ENCODE data around the gene POLRMT.

POLRMT gene

DNA sequence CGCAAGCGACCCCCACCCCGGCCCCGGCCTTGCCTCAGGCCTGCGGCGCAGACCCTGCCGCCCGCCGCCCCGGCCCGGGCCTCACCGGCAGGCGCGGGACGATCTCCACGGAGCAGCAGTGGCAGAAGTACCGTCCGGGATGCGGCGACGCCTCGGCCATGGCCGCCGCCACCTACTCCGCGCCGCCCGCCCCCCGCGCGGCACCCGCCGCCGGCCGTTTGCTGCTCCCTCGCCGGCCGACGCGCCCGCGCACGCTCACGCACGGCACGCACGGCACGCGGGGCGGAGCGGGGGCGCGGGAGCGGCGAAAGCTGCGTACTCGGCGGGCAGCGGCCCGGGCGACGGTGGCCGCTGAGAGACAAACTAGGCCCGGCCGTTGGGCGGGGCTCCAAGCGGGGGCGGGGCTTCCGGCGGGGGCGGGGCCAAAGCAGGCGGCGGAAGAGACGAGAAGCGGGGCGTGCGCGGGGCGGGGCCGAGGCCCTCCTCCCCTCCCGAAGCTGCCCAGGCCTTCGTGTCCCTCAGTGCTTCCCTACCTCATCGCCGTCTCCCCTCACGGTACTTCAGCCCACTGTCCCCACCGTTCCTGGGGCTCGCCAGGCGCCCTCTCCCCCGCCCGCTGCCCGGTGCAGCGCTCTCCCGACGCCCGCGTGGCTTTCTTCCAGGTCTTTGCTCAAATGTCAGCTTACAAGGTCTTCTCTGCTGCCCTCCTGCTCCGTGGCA is 29.8 kb upstream of the POLRMT start, which contains the start of gene RNF126:
RNF126 (minus strand) TSS at position 253 of the 720 bp plus-strand sequence; CDS start at position 160, 93 bp downstream.
- DNase-seq = peak; percentile 91

DNA sequence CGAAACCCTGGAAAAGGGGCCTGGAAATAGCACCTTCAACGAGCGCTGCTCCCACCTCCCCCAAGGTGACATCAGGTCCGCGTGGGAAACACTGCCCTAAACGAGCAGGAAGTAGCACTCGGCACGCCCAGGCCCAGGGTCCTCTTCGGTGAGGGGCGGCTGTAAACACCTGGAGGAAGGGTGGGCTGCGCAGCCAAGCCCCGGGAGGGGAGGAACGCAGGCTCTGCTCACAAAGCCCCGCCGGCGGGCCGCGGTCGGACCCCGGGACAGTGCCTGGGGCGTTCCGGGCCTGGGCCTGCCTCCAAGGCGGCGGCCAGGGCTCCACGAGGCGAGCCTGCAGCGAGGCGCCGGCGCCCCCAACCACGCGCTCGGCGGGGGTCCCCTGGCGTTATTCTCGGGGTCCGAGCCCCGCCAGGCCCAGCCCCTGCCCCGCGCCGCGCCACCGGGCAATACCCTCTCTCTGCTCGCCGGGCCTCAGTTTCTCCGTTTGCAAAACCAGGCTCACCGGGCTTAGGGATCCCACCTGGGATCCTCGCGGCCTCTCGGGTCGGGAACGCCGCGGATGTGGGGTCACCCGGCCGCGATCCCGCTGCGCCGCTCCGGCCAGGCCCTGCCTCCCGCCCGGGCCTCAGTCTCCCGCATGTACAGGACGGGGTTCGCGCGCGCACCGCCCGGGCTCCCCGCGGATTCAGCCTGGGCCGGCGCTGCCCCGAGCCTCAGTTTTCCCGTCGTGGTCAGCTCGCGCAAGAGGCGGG is 29.0 kb upstream of the POLRMT start:
- no peak for DNase-seq

DNA sequence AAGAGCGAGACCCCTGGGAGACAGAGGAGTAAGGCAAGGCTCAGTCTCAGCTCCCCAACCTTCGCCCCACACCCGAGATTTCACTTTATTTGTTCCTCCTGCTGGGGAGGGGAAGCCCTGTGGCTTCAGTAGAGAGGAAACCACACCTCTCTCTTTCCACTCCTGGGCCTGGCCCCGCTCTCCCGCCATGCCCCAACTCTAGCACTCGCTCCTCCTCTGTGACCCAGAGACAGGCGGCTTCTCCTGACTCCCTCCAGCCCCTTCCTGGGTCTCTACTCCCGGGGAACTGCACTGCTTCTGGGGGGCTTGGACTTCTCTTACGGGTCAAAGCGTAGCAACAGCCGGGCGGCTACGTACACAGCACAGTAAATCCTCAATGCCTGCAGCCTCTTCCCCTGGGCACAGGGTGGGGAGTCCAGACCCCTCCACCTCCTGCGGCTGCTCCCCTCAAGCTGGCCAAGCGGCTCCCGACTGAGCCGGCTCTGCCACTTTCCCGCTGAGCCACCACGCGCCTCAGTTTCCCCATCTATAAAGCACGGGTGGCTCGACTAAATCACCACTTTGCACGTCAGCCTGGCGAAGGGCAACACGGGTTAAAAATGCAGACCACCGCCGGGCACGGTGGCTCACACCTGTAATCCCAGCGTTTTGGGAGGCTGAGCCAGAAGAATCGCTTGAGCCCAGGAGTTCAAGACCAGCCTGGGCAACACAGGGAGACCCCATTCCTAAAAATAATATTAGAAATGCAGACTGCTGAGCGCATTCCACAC is 28.3 kb upstream of the POLRMT start:
- no peak for DNase-seq

DNA sequence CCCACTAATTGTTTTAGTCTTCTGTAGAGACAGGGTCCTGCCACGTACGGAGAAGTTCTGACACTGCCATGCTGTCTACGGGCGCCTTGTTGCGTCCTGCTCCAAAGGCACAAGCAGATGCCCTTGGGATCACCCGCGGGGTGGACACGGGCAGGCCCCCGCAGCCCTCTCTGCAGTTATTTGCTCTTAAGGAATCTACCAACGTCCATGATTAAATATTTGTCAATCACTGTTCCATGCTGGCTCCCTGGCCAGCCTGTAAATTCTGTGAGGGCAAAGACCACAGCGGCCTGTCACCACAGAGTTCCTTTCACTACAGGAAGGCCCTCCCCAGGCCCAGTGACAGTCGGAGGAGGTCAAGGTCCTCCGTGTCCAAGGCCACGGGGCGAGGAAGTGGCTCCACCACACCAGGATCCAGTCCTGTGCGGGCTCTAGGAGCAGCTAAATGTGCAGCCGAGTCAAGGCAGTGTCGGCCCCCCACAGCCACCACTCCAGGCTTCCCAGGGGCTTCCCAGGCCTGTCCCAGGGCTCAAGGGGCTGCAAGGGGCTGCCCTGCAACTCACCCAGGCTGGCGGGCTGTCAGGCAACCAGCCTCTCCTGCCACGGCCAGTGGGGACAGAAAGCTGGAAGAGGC is 27.6 kb upstream of the POLRMT start:
- no peak for DNase-seq

DNA sequence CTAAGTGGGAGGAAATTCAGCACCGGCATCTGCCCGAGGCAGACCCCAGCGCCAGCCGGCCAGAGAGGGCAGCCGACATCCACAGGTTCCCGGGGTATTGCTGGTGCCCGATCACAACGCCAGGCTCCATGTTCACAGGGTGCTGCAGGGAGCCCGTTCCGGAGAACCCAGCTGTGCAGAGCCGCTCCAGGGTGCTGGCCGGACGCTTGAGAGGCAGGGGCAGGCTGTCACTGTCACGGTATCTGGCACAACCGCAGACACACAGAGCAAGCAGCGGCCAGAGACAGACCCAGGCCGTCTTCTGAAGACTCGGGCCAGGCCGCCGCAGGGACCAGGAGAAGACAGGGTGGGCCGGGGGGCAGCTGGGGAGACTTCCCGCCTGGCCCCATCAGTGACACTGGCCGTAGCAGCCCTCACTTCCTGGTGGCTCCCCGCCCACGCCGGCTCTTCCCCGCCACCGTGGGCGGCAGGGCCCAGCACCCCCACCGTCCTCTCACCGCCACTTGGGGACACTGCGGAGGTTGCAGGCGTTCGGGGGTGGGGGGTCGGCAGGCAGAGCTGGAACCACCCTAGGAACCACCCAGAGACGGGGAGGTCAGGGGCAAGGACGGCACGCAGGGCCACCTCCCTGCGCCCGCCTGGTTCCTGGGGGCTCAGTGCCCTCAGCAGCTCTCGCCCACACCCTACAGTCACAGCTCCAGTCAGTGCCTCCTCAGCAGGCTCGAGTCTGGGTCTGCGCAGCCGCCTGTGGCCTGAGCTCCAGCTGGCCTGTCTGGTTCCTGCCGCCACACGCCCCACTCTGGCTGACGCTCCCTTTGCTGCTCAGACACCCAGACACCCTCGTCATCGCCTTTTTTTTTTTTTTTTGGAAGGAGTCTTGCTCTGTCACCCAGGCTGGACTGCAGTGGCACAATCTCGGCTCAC is 25.8 kb upstream of the POLRMT start:
- no peak for DNase-seq

DNA sequence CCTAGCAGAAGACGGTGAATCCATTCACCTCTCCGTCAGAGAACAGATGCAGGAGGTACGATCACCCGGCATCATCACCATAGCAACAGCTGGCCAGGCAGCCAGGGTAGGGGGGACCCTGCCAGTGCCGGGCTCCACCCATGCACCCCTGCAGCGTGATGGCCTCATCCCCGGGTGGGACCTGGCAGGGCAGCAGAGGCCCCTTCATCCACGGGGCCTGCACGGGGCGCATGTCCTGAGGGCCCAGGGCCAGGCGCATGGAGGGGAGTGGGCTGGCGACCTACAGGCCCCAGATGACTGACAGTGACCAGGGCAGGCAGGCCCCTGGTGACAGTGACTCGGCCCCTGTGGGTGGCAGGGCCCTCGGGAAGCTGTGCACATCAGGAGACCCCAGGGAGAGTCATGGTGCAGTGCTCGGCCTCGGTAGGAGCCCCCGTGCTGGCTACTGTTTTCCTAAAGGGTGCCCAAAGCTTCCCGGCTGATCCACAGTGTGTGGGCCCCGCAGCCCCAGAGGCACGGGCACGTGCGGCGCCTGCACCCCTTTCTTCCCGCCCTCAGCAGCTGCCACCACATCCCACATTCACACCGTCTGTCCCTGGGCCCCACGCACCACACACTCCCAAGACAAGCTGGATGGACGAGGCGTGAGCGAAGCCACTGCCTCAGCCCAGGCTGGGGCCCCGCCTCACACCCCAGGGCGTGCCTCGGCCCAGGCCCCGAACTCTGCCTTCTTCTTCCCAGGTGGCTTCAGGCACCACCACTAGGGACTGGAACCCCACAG is 24.9 kb upstream of the POLRMT start:
- no peak for DNase-seq

DNA sequence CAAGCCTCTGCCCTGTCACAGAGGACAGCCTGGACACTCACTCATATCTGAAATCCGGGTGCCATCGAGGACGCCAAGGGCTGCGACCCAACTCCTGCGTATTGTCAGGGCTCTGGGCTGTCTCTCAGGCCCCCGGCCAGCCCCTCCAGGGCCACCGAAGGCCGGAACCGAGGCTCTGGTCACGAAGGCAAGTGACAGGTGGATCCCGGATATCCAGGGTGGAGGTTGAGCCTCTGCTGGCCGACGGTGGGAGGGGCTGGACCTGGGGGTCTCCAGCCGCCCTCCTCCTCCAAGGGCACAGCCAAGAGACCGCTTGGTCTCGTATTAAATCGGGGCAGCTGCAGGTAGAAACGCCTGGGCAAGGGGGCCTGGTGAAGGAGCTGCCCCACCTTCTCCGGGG is 24.3 kb upstream of the POLRMT start:
- DNase-seq = no peak

DNA sequence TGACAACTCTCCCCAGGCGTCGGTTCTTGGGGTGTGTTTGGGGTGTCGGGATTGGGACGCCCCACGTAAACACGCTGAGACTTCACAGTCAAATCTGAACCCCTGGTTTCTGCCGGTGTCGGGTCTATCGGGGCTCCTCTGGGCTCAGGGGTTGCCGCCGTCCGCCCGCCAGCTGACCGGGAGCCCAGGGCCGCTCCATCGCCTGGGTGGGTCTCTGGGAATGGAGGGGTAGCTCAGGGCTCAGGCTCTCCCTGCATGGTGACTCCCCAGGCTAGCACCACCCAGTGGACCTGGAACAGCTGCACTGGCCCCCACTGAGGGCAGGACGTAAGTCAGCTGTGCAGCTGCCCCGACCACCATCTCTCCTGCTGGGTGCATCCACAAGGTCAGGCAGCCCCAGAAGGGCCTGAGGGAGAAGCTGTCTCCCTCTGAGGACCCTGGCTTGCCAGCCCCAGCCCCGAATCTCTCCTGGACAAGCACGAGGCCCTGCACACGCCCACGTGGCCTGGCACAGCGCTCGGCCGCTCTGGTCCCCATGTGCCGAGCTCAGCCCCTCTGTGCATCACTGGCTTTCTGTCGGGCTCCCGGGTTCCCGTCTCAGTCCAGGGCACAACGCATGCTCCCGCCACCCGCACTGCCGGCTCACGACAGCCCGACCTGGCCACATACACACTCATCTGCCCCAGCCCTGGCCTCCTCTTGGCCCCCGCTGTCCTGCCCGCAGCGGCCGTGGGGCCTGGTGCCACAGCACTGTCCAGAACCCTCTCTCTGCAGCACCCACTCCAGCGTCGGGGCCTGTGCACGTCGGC is 23.6 kb upstream of the POLRMT start:
- no peak for DNase-seq

DNA sequence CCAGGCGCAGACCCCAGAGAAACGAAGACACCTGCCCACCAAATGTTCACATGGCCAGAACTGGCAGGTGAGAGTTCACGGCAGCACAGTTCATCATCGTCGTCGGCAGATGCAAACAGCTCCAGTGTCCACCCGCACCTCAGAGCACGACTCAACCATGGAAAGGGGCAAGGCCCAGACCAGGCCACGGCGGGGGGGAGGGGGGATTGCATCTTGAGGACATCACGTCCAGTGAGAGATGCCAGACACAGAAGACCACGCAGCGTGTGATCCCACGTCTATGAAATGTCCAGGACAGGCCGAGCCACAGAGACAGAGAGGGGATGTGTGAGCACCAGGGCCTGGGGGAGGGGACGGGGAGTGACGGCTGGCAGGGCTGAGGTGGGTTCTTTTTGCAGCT is 22.4 kb upstream of the POLRMT start:
- no peak for DNase-seq

DNA sequence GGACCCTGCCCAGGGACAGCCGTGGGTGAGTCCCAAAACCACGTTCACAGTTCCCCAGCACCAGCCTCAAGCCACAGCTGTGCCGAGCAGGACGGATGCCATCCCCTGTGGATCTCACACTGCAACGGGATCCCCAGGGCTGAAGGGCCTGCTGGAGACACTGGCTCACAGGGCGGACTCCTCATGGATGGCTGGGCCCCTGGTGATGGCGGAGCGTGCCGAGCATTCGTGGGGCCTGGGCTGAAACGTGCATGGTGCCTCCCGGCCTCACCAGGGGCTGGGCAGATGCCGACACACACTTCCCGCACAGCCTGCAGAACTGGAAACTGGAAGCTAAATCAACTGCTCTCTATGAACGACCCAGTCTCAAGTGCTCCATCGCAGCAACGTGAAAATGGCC is 20.1 kb upstream of the POLRMT start:
- DNase-seq = no peak

DNA sequence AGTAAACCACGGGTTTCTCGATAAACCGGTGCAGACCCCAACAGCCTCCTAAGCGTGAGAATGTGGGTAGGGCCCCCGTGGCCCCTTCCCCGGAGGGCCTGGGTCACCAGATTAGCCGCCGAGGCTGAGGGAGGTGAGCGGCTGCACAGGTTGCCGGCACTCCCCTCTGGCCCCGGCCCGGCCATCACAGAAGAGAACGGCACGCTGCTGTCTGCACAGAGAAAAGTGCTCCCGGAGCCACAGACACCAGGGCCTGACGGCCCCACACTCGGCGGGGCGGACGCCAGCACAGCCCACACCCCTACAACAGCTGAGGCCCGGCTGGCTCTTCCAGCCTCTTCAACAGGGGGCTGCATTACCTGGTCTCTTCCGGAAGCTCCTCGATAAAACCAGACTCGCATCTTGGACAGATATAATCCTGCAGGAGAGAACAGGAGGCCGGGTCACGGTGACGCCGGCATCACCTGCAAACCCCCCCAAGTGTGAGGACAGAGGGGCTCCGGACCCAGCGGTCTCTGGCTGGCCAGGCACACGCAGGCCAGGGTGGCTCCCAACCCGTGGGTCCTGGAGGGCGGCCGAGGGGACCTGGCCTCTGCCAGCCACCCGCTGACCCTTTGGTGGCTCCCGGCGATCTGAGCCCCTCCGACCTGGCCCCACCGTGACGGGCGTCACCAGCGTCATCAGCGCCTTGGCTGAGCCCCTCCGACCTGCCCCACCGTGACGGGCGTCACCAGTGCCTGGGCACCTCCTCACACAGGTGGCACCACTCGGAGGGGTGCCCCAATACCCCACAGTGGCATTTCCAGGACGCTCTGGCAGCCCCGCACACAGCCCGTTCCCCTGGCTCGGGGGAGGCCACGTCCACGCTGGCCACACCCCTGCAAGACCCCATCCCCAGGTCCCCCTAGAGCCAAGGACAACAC is 19.4 kb upstream of the POLRMT start:
- no peak for DNase-seq

DNA sequence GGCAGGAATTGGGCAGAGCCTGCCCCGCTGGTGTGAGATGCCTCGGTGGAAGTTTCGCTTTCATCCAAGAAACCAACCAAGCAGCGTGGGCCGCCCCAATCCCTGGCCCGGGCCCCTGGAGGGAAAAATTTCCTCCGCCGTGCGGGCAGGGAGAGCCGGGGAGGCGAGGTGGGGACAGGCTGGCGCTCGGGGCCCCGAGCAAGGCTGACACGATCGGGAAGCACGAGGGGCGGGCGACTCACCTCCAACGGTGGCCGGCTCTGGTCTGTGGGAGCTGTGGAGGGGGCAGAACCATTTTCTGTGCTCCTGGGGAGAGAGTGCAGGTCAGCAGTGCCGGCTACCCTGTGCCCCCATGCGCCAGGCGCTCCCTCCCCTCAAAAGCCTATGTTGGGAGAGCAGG is 18.7 kb upstream of the POLRMT start:
- no peak for DNase-seq

DNA sequence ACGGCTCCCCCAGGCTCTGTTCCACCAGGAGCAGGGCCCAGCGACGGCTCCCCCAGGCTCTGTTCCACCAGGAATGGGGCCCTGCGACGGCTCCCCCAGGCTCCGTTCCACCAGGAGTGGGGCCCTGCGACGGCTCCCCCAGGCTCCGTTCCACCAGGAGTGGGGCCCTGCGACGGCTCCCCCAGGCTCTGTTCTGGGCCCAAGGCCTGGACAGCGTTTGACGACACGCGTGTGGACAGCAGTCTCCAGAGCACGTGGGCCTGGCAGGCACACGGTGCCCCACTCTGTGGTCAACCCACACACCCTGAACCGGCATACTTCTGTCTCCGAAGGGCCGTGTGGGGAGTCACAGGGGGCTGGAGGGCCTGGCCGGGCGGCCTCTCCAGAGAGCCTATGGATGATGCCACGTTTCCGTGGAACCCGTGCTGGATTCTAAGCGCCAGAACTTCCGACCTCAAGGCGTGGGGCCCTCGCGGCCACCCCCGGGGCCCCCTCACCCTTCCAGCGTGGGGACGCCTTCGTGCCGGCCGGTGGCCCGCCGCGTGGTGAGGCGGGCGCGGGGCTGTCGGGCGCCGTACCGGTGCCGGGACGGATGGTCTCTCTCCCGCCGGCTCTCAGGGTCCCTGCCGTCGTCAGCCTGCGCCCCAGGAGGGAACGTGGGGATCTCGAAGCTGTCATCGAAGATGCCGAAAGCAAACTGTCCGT is 17.9 kb upstream of the POLRMT start:
- no peak for DNase-seq

DNA sequence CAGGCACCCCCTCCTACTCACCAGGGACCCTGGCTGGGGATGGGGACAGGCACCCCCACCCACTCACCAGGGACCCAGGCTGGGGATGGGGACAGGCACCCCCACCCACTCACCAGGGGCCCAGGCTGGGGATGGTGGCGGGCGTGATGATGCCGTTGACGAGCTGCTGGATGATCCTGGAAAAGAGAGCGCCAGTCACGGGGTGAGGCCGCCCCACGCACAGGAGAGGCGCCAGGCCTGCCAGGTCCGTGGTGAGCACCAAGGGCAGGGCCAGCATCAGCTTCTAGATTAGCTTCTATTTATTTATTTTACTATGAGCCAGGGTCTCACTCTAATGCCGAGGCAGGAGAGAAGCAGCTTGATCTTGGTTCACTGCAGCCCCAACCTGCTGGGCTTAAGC is 16.8 kb upstream of the POLRMT start:
- DNase-seq = no peak

DNA sequence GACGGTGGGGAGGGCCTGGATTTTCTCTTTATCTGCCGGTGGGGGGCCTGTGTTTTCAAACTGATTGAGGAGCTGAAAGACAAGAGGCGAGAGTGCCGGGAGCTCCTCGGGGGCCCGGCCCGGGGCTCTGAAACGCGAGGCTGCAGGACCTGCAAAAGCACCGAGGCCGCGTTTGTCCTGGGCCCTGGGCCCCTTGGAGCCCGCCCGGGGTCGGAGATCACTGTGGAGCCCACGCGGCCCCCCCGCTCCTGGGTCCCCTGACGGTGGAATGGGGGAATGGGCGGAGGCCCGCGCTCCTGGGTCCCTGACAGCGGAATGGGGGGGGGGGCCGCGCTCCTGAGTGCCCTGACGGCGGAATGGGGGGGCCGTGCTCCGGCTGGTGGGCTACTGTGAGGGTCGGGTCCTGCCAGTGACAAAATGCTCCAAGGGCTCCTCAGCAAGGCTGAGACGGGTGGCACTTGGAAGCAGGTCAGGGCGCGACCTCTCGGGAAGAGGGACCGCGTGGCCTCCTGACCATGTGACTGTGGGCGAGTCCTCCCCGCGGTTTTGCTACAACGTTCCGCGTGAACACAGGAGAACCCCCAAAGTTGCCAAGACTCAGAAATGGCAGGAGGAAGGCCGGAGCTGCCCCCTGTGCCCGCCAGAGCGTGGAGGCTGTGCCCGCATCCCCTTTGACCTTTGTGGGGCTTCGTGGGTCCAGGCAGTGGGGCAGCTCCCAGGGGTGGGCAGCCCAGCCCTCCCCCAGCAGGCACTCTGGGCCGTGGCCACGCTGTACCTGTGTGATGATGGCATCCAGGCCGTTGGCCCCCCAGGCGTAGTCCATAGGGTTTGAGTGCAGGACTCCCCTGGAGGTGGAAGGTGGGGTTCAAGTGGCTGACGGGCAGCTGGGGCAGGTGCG is 15.8 kb upstream of the POLRMT start:
- DNase-seq = no peak

DNA sequence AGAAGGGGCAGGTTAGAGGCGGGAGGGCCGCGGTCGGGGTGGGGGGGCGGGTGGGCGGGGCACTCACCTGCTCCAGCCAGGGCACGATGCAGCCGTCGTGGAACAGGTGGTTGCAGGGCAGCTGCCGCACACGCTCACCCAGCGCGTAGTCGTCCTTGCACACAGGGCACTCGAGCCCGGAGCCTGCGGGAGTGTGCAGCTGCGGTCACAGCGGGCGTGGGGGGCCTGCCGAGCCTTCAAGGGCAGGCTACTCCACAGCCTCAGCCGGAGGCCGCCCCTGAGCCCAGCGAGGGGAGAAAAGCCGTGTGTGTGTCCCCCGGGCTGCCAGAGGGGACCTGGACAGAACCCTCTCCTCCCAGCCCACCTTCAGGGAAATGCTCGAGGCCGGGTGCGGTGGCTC is 15.0 kb upstream of the POLRMT start:
- no peak for DNase-seq

DNA sequence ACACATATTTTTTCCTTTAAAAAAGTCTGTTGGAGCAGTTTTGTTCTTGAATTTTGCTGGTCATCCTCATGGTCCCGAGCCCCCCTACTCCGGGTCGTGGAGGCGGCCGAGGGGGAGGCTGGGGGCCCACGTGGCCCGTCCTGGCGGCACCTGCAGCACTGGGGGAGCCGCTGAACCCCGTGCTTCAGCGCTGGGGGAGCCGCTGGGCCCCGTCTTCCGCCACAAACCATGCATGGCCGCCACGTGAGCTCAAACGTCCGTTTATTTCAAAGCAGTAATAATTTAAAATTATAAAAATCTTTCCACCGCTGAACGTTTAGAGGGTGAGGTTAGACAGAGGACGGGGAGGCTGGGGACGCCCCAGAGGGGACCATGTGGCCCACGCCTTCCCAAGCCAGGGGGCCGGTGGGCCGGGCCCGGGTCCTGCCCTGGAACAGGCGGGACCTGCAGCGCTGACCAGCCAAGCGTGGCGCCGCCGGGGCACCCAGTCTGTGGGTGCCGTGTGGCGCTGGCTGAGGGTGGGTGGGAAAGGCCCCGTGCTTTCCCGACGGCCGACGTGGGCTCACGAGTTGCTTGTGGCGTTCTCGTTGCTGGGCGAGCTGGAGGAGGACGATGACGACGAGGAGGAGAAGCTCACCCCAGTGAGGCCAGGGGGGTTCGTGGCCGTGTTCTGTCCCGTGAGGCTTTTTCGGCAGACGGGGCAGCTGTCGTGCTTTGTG is 14.4 kb upstream of the POLRMT start:
- DNase-seq = no peak
